KMS-11 (cell line): ENCODE results near the gene OGFOD3.

Source experiments
- H2AFZ ChIP-seq: fragments of 200-600 bp; sonication (generic); 2 replicates; pipeline ENCODE4 v1.6.1; 2016; ENCODE audit warnings: antibody characterized with exemption, mixed run types, low read depth
- H3K27ac ChIP-seq: fragments of 200-600 bp; sonication (generic); 2 replicates; pipeline ENCODE4 v1.6.1; 2016; ENCODE audit warnings: mild to moderate bottlenecking, mixed run types
- H3K27me3 ChIP-seq: fragments of 200-600 bp; sonication (generic); 2 replicates; pipeline ENCODE4 v1.6.1; 2017; ENCODE audit warnings: mild to moderate bottlenecking, low read depth, mixed run types, moderate library complexity; ENCODE audit not compliant: insufficient read depth
- H3K36me3 ChIP-seq: fragments of 200-600 bp; sonication (generic); 2 replicates; pipeline ENCODE4 v1.6.1; 2017; ENCODE audit warnings: mild to moderate bottlenecking, mixed run types; ENCODE audit not compliant: insufficient read depth
- H3K4me1 ChIP-seq: fragments of 200-600 bp; sonication (generic); 2 replicates; pipeline ENCODE4 v1.6.1; 2016; ENCODE audit warnings: mild to moderate bottlenecking, low read depth, mixed run types; ENCODE audit not compliant: poor library complexity, severe bottlenecking
- H3K4me2 ChIP-seq: fragments of 200-600 bp; sonication (generic); 2 replicates; pipeline ENCODE4 v1.7.0; 2016; ENCODE audit warnings: mild to moderate bottlenecking, mixed run types
- H3K4me3 ChIP-seq: fragments of 200-600 bp; sonication (generic); IDR thresholded peaks from 2 replicates; pipeline ENCODE4 v1.6.1; 2017; ENCODE audit warnings: low read depth, low read length, mixed read lengths; ENCODE audit not compliant: insufficient read depth
- H3K79me2 ChIP-seq: fragments of 200-600 bp; sonication (generic); 2 replicates; pipeline ENCODE4 v1.6.1; 2016; ENCODE audit warnings: low read depth, mixed run types; ENCODE audit not compliant: insufficient read depth
- H3K9ac ChIP-seq: fragments of 200-600 bp; sonication (generic); 2 replicates; pipeline ENCODE4 v1.6.1; 2016; ENCODE audit warnings: mild to moderate bottlenecking, mixed run types
- H4K20me1 ChIP-seq: fragments of 200-600 bp; sonication (generic); 2 replicates; pipeline ENCODE4 v1.6.1; 2016; ENCODE audit warnings: mild to moderate bottlenecking, mixed run types; ENCODE audit not compliant: insufficient read depth
- TF ChIP-seq, protein P1 (sequence below): fragments of 200-600 bp; sonication (generic); conservative IDR thresholded peaks from 2 replicates; pipeline ENCODE4 v1.6.1; 2017; ENCODE audit warnings: low read depth, mild to moderate bottlenecking, antibody characterized with exemption, low read length, moderate library complexity, mixed read lengths

OGFOD3 gene

GRCh38 chr17:82392941-82393340, 25.4 kb downstream of the OGFOD3 start:
- Histone ChIP-seq H4K20me1 (no peaks in the 10 kb centered on the region), H3K4me2 (no peak overlapping the region), H3K4me1 (no peaks in the 10 kb centered on the region), H3K79me2 (no peaks in the 10 kb centered on the region), H3K27me3 (no peaks in the 10 kb centered on the region), H3K36me3 (no peaks in the 10 kb centered on the region; the same call in 1 of the 2 replicates), H2AFZ (no peak overlapping the region), H3K9ac (no peak overlapping the region), H3K27ac (no peak overlapping the region), H3K4me3 (no peak overlapping the region)
- TF ChIP-seq, protein P1, sequence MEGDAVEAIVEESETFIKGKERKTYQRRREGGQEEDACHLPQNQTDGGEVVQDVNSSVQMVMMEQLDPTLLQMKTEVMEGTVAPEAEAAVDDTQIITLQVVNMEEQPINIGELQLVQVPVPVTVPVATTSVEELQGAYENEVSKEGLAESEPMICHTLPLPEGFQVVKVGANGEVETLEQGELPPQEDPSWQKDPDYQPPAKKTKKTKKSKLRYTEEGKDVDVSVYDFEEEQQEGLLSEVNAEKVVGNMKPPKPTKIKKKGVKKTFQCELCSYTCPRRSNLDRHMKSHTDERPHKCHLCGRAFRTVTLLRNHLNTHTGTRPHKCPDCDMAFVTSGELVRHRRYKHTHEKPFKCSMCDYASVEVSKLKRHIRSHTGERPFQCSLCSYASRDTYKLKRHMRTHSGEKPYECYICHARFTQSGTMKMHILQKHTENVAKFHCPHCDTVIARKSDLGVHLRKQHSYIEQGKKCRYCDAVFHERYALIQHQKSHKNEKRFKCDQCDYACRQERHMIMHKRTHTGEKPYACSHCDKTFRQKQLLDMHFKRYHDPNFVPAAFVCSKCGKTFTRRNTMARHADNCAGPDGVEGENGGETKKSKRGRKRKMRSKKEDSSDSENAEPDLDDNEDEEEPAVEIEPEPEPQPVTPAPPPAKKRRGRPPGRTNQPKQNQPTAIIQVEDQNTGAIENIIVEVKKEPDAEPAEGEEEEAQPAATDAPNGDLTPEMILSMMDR: no peak

DNA sequence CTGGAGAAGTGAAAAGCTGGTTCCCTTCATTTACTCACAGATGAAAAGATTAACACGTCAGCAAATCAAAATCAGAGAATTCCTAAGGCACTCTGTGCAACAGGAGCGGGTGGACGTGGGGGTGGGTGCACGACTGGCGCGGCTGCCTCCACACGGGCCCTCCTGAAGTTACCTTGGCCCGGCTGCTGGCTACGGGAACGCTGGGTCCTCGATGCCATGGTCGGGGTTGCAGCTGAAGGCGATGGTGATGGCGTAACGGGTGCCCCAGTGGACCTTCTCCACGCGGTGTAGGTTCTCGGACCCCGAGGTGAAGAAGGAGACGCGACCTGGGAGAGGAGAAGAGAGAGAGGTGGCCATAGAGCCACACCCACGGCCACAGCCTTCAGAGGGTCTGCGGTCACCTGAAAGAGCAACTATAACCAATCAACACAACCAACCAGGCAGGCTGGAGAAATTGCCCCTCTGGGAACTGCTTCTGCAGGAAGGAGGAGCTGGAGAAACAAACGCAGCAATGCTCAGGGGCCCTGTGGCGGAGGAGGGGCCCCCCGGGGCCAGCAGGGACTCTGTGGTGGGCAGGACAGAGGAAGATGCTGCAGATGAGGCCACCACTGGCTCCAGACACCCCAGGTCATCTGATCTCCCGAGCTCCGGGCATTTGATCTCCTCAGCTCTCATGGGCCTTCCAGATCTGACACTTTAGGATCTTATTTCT, 26.0 kb downstream of the OGFOD3 start:
- Histone ChIP-seq H4K20me1 (no peaks in the 10 kb centered on the region), H3K27ac (no peak overlapping the region), H2AFZ (no peak overlapping the region), H3K27me3 (no peaks in the 10 kb centered on the region), H3K9ac (no peak overlapping the region), H3K4me2 (no peak overlapping the region), H3K79me2 (no peaks in the 10 kb centered on the region), H3K36me3 (no peaks in the 10 kb centered on the region; the same call in 1 of the 2 replicates), H3K4me3 (no peak overlapping the region), H3K4me1 (no peaks in the 10 kb centered on the region)
- TF ChIP-seq, protein P1: no peak

DNA sequence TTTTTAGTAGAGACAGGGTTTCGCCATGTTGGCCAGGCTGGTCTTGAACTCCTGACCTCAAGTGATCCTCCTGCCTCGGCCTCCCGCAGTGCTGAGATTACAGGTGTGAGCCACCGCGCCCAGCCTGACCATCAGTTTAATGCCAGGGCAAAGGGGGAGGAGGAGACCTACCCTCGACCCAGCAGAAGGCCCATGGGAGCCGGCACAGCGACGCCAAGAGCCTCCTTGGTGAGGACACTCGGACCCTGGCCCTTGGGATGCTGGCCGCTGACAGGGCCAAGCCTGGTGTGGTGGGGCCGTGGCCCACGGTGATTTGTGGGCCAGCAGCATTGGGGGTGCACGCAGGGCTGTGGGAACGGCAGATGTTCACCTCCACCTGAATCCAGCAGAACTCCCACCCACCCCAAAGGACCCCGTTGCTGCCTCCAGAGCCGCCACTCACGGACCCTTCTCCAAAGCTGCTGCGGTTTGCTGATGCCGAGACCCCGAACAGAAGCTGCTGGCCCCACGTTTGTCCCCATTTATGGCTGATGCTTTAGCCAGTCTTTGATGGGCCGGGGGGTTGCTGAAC, 26.8 kb downstream of the OGFOD3 start:
- Histone ChIP-seq H3K27ac (no peak overlapping the region), H3K4me1 (no peaks in the 10 kb centered on the region), H3K4me2 (no peak overlapping the region), H2AFZ (no peak overlapping the region), H3K9ac (no peak overlapping the region), H3K79me2 (no peaks in the 10 kb centered on the region), H3K36me3 (no peaks in the 10 kb centered on the region; the same call in 1 of the 2 replicates), H4K20me1 (no peaks in the 10 kb centered on the region), H3K4me3 (no peak overlapping the region), H3K27me3 (no peaks in the 10 kb centered on the region)
- TF ChIP-seq, protein P1: no peak

DNA sequence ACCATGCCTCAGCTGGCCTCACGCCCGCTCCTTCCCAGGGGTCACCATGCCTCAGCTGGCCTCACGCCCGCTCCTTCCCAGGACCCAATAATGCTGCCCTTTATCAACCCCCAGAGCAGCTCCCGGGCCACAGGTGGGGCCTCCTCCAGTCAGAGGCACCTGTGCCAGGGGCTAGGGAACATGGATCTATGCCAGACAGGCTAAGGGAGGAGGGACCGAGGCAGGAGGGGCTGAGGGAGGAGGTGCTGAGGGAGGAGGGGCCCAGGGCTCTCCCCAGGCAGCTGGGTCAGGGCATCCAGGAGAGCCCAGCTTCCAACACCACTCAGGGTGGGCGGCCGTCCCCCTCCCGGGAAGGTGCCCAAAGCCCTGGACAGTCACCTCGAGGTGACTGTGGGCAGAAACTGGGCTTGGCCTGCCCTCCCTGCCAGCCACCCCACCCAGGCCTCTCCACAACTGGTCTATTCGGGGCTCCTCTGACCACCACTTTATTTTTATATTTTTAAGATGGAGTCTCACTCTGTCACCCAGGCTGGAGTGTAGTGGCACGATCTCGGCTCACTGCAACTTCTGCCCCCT, 27.4 kb downstream of the OGFOD3 start:
- Histone ChIP-seq H4K20me1 (no peaks in the 10 kb centered on the region), H3K4me2 (no peak overlapping the region), H3K27me3 (no peaks in the 10 kb centered on the region), H3K9ac (no peak overlapping the region), H3K79me2 (no peaks in the 10 kb centered on the region), H3K27ac (no peak overlapping the region), H3K36me3 (no peaks in the 10 kb centered on the region; the same call in 1 of the 2 replicates), H2AFZ (no peak overlapping the region), H3K4me3 (no peak overlapping the region), H3K4me1 (peaks cover 2% of the 10 kb centered on the region)
- TF ChIP-seq, protein P1: no peak
